ENCODE results near the gene EFCAB6.

Gene EFCAB6

DNA sequence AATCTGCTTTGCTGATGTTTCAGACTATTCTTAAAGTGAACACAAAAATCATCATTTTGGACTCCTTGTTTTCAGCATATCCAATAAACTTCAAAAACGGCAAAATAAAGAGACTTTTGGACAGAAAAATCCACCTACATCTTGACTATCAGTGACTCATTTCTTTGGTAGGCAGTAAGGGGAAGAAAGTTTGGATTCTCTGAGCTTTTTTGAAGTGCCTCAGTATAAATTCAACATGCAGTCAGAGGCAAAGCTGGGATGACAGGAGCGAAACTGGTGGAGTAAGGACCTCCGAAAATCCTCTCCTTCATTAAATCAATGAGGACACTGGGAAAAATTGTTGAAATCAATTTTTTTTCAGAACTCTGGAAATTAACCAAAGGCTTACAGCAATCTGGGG, 29.7 kb downstream of the EFCAB6 start:
- TF ChIP-seq, protein P1, sequence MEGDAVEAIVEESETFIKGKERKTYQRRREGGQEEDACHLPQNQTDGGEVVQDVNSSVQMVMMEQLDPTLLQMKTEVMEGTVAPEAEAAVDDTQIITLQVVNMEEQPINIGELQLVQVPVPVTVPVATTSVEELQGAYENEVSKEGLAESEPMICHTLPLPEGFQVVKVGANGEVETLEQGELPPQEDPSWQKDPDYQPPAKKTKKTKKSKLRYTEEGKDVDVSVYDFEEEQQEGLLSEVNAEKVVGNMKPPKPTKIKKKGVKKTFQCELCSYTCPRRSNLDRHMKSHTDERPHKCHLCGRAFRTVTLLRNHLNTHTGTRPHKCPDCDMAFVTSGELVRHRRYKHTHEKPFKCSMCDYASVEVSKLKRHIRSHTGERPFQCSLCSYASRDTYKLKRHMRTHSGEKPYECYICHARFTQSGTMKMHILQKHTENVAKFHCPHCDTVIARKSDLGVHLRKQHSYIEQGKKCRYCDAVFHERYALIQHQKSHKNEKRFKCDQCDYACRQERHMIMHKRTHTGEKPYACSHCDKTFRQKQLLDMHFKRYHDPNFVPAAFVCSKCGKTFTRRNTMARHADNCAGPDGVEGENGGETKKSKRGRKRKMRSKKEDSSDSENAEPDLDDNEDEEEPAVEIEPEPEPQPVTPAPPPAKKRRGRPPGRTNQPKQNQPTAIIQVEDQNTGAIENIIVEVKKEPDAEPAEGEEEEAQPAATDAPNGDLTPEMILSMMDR (IDR thresholded peaks at IDR 0.05): no peak
- TF ChIP-seq ZFX (IDR thresholded peaks at IDR 0.05; ENCODE audit: borderline replicate concordance): no peak
- no peak overlapping the region for H3K27ac ChIP-seq

DNA sequence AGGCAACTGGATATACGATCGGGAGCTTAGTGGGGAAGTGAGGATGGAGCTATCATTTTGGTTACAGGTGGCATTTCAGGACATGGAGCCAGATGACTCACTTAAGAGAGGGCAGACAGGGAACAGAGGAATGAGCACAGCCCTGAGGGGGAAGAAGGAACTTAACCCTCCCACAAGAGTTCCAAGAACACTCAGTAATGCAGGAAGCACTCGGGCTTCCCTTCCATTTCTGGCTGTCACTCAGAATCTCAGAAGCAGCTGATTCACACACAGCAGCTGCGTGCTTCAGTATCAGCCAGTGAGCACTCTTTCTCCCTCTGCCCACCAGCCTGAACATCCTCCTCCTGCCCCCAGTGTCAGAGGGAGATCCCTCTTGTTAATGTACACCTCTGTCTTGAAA, 34.8 kb downstream of the EFCAB6 start:
- no peak overlapping the region for H3K27ac ChIP-seq

DNA sequence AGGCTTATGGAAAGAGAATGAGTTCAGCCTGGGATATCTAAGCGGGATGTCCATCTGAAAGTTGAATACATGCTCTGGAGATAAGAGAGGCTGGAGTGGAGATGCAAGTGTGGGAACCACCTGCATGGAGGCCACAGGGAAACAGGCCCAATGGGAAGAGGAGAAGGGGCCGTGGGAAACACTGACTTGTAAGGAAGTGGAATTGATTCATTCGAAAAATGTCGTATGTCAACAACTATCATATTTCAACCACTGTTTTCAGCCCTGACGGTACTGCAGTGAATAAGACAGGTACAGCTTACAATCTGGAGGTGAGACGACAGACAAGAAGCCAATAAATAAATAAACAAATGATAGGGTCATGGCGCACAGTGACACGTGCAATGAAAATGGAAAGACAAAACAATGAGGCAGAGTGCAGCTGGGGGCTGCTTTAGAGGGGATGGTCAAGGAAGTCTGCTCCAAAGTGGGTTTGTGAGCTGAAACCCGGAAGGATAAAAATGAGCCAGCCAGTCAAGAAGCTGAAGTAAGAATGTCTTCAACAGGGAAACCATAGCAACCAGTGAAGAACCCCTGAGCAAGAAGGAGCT, 35.9 kb downstream of the EFCAB6 start:
- no peak overlapping the region for H3K27ac ChIP-seq
- no peak for TF ChIP-seq ZFX (IDR thresholded peaks at IDR 0.05; ENCODE audit: borderline replicate concordance)
- TF ChIP-seq, protein P1 (IDR thresholded peaks at IDR 0.05): no peak

More for the DNA sequence above, 34.8 kb downstream of the EFCAB6 start:
- TF ChIP-seq ZFX (IDR thresholded peaks at IDR 0.05; ENCODE audit: borderline replicate concordance): no peak
- TF ChIP-seq, protein P1 (IDR thresholded peaks at IDR 0.05): no peak

DNA sequence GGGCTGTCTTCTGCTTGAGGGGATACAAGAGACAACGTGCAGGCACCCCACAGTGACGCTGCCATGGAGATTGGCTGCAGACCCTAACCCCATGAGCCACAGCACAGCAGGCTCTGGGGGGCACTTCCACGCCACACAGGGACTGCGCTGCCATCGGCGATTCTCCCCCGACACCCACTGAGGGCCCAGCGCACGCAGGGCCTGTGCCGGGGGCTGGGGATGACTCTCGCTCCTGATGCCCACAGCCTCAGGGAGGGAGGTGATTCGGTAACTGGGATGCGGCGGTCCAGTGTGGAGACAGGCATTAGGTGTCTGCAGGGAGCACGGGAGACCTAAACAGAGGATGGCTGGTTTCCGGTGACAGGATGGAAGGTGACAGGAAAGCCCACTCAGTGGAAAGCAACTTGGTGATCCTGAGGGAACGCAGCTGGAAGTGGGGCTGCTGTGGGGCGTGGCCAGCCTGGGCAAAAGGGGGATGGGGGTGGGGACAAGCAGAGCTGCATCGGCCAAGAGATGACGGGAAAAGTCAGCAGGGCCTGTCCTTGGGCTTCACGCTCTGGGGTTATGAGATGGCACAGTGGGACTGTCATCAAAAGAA, 37.7 kb downstream of the EFCAB6 start:
- H3K27ac ChIP-seq: no peak overlapping the region
- TF ChIP-seq, protein P1 (IDR thresholded peaks at IDR 0.05): no peak
- no peak for TF ChIP-seq ZFX (IDR thresholded peaks at IDR 0.05; ENCODE audit: borderline replicate concordance)

DNA sequence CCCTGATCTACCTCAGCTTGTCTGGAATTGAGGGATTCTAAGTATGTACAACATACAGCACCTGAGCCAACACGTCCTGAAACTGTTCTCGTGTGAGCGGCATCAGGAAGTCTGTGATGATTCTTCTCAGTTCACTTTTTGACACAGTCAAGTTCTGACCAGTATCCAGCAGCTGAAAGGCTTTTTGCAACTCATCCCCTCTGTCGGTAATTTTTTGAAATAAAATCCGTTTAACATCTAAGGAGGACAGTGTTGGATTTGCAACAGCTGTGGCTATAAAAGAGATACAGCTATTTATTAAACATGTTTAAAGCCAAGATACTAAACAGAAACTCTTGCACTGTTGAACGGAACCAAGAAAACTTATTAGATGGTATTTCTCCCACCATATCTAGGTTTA, 39.3 kb downstream of the EFCAB6 start:
- TF ChIP-seq ZFX (IDR thresholded peaks at IDR 0.05; ENCODE audit: borderline replicate concordance): no peak
- TF ChIP-seq, protein P1 (IDR thresholded peaks at IDR 0.05): no peak
- H3K27ac ChIP-seq: no peak overlapping the region

DNA sequence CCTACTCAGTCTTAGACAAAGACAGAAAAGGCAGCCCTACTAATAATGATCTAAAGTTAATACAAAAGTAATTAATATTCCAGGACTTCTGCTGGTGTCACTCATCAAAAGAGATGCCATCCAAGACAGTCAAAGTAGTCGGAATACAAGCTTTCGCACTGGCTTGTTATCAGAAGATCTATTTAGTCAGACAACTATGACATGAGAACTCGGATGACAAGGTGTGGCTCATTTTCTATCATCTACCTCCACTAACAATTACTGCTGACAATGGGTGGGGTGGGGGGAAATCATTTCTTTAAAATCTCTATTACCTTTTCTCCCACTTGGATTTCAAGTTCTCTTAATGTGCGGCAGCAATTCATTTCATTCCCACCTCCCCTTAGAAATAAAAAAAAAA, 56.7 kb downstream of the EFCAB6 start:
- no peak for TF ChIP-seq ZFX (IDR thresholded peaks at IDR 0.05; ENCODE audit: borderline replicate concordance)
- TF ChIP-seq, protein P1 (IDR thresholded peaks at IDR 0.05): no peak
- H3K27ac ChIP-seq: no peak overlapping the region

DNA sequence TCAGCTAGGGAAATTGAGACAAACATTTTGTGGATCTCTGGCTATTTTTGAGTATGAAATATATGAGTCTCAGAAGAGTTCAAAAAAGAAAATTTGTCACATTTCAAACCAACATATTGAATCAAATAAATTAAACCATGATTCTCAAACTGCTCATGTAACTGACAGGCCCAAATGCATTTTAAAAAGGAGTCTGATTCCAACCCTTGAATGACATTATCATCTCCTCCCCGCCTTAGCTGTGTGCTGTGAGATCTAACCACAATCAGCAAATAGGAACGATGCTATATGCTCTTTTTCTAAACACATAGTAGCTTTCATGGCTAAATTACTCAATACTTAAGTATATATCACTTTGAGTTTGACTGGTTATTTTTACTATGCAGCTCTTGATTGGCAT, 57.1 kb downstream of the EFCAB6 start:
- TF ChIP-seq, protein P1 (IDR thresholded peaks at IDR 0.05): no peak
- no peak for TF ChIP-seq ZFX (IDR thresholded peaks at IDR 0.05; ENCODE audit: borderline replicate concordance)
- H3K27ac ChIP-seq: no peak overlapping the region
